Activated T-cell treated with anti-CD3 and anti-CD28 coated beads, Interleukin-2, amount 50 U/mL, for 24 hours (primary cell): ENCODE data around the gene ARHGEF19.
"Not testable (repeated sequence)": the region's sequence is repeated elsewhere in the genome, so short reads cannot be mapped to it uniquely, and the experiment has no call there.

Source experiments
- DNase-seq: peaks from one replicate; pipeline ENCODE4 v3.0.0-alpha.2; 2020
- H3K27ac Mint-ChIP-seq: 2 replicates; pipeline ENCODE4 v1.8.0; 2020; ENCODE audit warnings: mild to moderate bottlenecking, mixed read lengths
- H3K27me3 Mint-ChIP-seq: 2 replicates; pipeline ENCODE4 v1.8.0; 2020; ENCODE audit warnings: mixed read lengths
- H3K36me3 Mint-ChIP-seq: 2 replicates; pipeline ENCODE4 v1.8.0; 2020; ENCODE audit warnings: low read depth, mixed read lengths
- H3K4me1 Mint-ChIP-seq: 2 replicates; pipeline ENCODE4 v1.8.0; 2020; ENCODE audit warnings: low read depth, mixed read lengths
- H3K4me3 Mint-ChIP-seq: 2 replicates; pipeline ENCODE4 v1.8.0; 2020; ENCODE audit warnings: mild to moderate bottlenecking, moderate library complexity, mixed read lengths
- H3K9me3 Mint-ChIP-seq: 2 replicates; pipeline ENCODE4 v1.8.0; 2020; ENCODE audit warnings: mixed read lengths

Gene ARHGEF19

GRCh38 chr1:16212251-16212961 is at the start of gene ARHGEF19:
ARHGEF19 (minus strand) TSS chr1:16212652; CDS start chr1:16209054, 3,598 bp downstream.
- peaks cover 2% of the 10 kb centered on the region for H3K27me3 Mint-ChIP-seq
- no peaks in the 10 kb centered on the region for H3K9me3 Mint-ChIP-seq
- no peaks in the 10 kb centered on the region for H3K36me3 Mint-ChIP-seq
- H3K4me3 Mint-ChIP-seq: no peak within 1 kb of the TSS
- no peak within 1 kb of the TSS for H3K27ac Mint-ChIP-seq
- peaks cover 16% of the 10 kb centered on the region for H3K4me1 Mint-ChIP-seq
- DNase-seq: no peak

- Mint-ChIP-seq H3K9me3 (no peaks in the 10 kb centered on the region), H3K4me1 (peaks cover 7% of the 10 kb centered on the region), H3K4me3 (no peak overlapping the region), H3K27me3 (no peaks in the 10 kb centered on the region), H3K27ac (no peak overlapping the region), H3K36me3 (peaks cover 2% of the 10 kb centered on the region)
- no peak for DNase-seq
Measured at GRCh38 chr1:16262067-16262466, 49.6 kb upstream of the ARHGEF19 start.

- no peak for DNase-seq
Measured at GRCh38 chr1:16260814-16261213, 48.4 kb upstream of the ARHGEF19 start.

GRCh38 chr1:16258591-16259135 is 46.2 kb upstream of the ARHGEF19 start:
- H3K4me1 Mint-ChIP-seq: peaks cover 2% of the 10 kb centered on the region

More at GRCh38 chr1:16260814-16261213, 48.4 kb upstream of the ARHGEF19 start:
- Mint-ChIP-seq H3K27me3 (no peaks in the 10 kb centered on the region), H3K9me3 (no peaks in the 10 kb centered on the region), H3K4me1 (no peaks in the 10 kb centered on the region), H3K36me3 (peaks cover 9% of the 10 kb centered on the region), H3K4me3 (no peak overlapping the region), H3K27ac (no peak overlapping the region)

GRCh38 chr1:16257968-16258367 is 45.5 kb upstream of the ARHGEF19 start:
- H3K4me1 Mint-ChIP-seq: peaks cover 2% of the 10 kb centered on the region
- H3K27me3 Mint-ChIP-seq: no peaks in the 10 kb centered on the region
- DNase-seq: no peak
- H3K27ac Mint-ChIP-seq: peak overlapping the region; percentile 20
- peaks cover 34% of the 10 kb centered on the region for H3K36me3 Mint-ChIP-seq
- no peaks in the 10 kb centered on the region for H3K9me3 Mint-ChIP-seq
- H3K4me3 Mint-ChIP-seq: no peak overlapping the region

More at GRCh38 chr1:16258591-16259135, 46.2 kb upstream of the ARHGEF19 start:
- no peak for DNase-seq
- no peaks in the 10 kb centered on the region for H3K27me3 Mint-ChIP-seq
- no peaks in the 10 kb centered on the region for H3K9me3 Mint-ChIP-seq
- H3K36me3 Mint-ChIP-seq: peaks cover 28% of the 10 kb centered on the region
- H3K4me3 Mint-ChIP-seq: no peak overlapping the region
- H3K27ac Mint-ChIP-seq: peak overlapping the region; percentile 64

- not testable (repeated sequence) for DNase-seq, H3K4me1 Mint-ChIP-seq, H3K4me3 Mint-ChIP-seq, H3K27me3 Mint-ChIP-seq, H3K9me3 Mint-ChIP-seq
- peaks cover 37% of the 10 kb centered on the region for H3K36me3 Mint-ChIP-seq
- H3K27ac Mint-ChIP-seq: peak overlapping the region; percentile 23
Measured at GRCh38 chr1:16257556-16257955, 45.1 kb upstream of the ARHGEF19 start.

- peaks cover 48% of the 10 kb centered on the region for H3K36me3 Mint-ChIP-seq
- H3K27ac Mint-ChIP-seq: no peak overlapping the region
Measured at GRCh38 chr1:16256478-16256877, 44.0 kb upstream of the ARHGEF19 start.

GRCh38 chr1:16254263-16254928 is 41.9 kb upstream of the ARHGEF19 start:
- H3K27ac Mint-ChIP-seq: peak overlapping the region; percentile 59
- no peak overlapping the region for H3K4me3 Mint-ChIP-seq
- H3K4me1 Mint-ChIP-seq: peaks cover 12% of the 10 kb centered on the region
- H3K27me3 Mint-ChIP-seq: no peaks in the 10 kb centered on the region
- H3K36me3 Mint-ChIP-seq: peaks cover 65% of the 10 kb centered on the region
- no peak for DNase-seq
- no peaks in the 10 kb centered on the region for H3K9me3 Mint-ChIP-seq

More at GRCh38 chr1:16256478-16256877, 44.0 kb upstream of the ARHGEF19 start:
- H3K27me3 Mint-ChIP-seq: no peaks in the 10 kb centered on the region
- H3K9me3 Mint-ChIP-seq: no peaks in the 10 kb centered on the region
- H3K4me1 Mint-ChIP-seq: peaks cover 2% of the 10 kb centered on the region
- DNase-seq: no peak
- H3K4me3 Mint-ChIP-seq: no peak overlapping the region

- Mint-ChIP-seq H3K9me3 (no peaks in the 10 kb centered on the region), H3K36me3 (peaks cover 70% of the 10 kb centered on the region), H3K27me3 (no peaks in the 10 kb centered on the region), H3K4me1 (peaks cover 22% of the 10 kb centered on the region), H3K4me3 (no peak overlapping the region), H3K27ac (peak overlapping the region; percentile 23)
- no peak for DNase-seq
Measured at GRCh38 chr1:16253332-16253922, 41.0 kb upstream of the ARHGEF19 start.

GRCh38 chr1:16252912-16253311 is 40.5 kb upstream of the ARHGEF19 start:
- Mint-ChIP-seq H3K27ac (peak overlapping the region; percentile 69), H3K36me3 (peaks cover 70% of the 10 kb centered on the region), H3K9me3 (no peaks in the 10 kb centered on the region), H3K4me3 (no peak overlapping the region), H3K27me3 (no peaks in the 10 kb centered on the region), H3K4me1 (peaks cover 22% of the 10 kb centered on the region)
- no peak for DNase-seq

GRCh38 chr1:16251381-16251780 is 38.9 kb upstream of the ARHGEF19 start:
- no peak overlapping the region for H3K27ac Mint-ChIP-seq
- peaks cover 74% of the 10 kb centered on the region for H3K36me3 Mint-ChIP-seq
- no peak overlapping the region for H3K4me3 Mint-ChIP-seq
- peaks cover 22% of the 10 kb centered on the region for H3K4me1 Mint-ChIP-seq
- no peaks in the 10 kb centered on the region for H3K9me3 Mint-ChIP-seq
- no peaks in the 10 kb centered on the region for H3K27me3 Mint-ChIP-seq
- DNase-seq: no peak

- Mint-ChIP-seq H3K4me1 (peaks cover 22% of the 10 kb centered on the region), H3K9me3 (no peaks in the 10 kb centered on the region), H3K27ac (no peak overlapping the region), H3K4me3 (no peak overlapping the region), H3K27me3 (no peaks in the 10 kb centered on the region), H3K36me3 (peaks cover 71% of the 10 kb centered on the region)
- DNase-seq: no peak
Measured at GRCh38 chr1:16250524-16251251, 38.2 kb upstream of the ARHGEF19 start.

- H3K36me3 Mint-ChIP-seq: peaks cover 61% of the 10 kb centered on the region
- H3K27ac Mint-ChIP-seq: peak overlapping the region; percentile 62
- no peak overlapping the region for H3K4me3 Mint-ChIP-seq
- H3K4me1 Mint-ChIP-seq: peaks cover 22% of the 10 kb centered on the region
- DNase-seq: no peak
- no peaks in the 10 kb centered on the region for H3K9me3 Mint-ChIP-seq
- no peaks in the 10 kb centered on the region for H3K27me3 Mint-ChIP-seq
Measured at GRCh38 chr1:16249596-16250241, 37.3 kb upstream of the ARHGEF19 start.
